ENCODE measurements around the gene ARID1B. TPM values are rescaled to one million over a fixed set of nuclear protein-coding genes. Genes with fewer than 3 reads are reported as not detected.
A peak's percentile ranks its signal among the peaks of the same experiment; 100 is the strongest.

ARID1B gene
- total and polyA plus RNA-seq, 7 donors = 8.1 to 61.1 (median 53.1) TPM

- peaks cover 64% of the 10 kb centered on the region for H3K4me1 ChIP-seq
- H3K36me3 ChIP-seq (ENCODE audit: insufficient read depth in 1 of 2, low read depth in 1 of 2) = peaks cover 0 to 7% of the 10 kb centered on the region in 2 donors
- no peaks in the 10 kb centered on the region for H3K9me3 ChIP-seq
- peak in 1 of 2 donors; percentile 39 for DNase-seq
- no peak for ATAC-seq
- no peaks in the 10 kb centered on the region for H3K27me3 ChIP-seq (ENCODE audit: insufficient read depth in 3 of 3, low read length in 2 of 3)
- TF ChIP-seq CTCF (IDR thresholded peaks at IDR 0.05) = no peak
- H3K27ac ChIP-seq = peak overlapping the region; percentile 34
- H3K4me3 ChIP-seq = no peak overlapping the region
- intact Hi-C loops (cut with DNase I) = no loop called here
- 15 to 39% (median 31%) methylated on average over 2 of the region's 2 CpGs for WGBS, 3 donors
Measured at GRCh38 chr6:156832231-156832647, 55.1 kb downstream of the ARID1B start.

GRCh38 chr6:156832669-156833068, 55.5 kb downstream of the ARID1B start:
- Histone ChIP-seq H3K4me1 (peaks cover 64% of the 10 kb centered on the region), H3K9me3 (no peaks in the 10 kb centered on the region), H3K4me3 (no peak overlapping the region), H3K36me3 (ENCODE audit: insufficient read depth in 1 of 2, low read depth in 1 of 2) (peaks cover 0 to 7% of the 10 kb centered on the region in 2 donors), H3K27ac (peak overlapping the region; percentile 34), H3K27me3 (ENCODE audit: insufficient read depth in 3 of 3, low read length in 2 of 3) (no peaks in the 10 kb centered on the region)
- ATAC-seq (no peak), DNase-seq (no peak)
- intact Hi-C loops (cut with DNase I) = no loop called here
- WGBS, 3 donors = 33 to 57% (median 40%) methylated on average over 3 of the region's 3 CpGs
- TF ChIP-seq CTCF (IDR thresholded peaks at IDR 0.05) = no peak

- Histone ChIP-seq H3K36me3 (ENCODE audit: insufficient read depth in 1 of 2, low read depth in 1 of 2) (peaks cover 0 to 7% of the 10 kb centered on the region in 2 donors), H3K4me1 (peaks cover 59% of the 10 kb centered on the region), H3K27ac (no peak overlapping the region), H3K27me3 (ENCODE audit: insufficient read depth in 3 of 3, low read length in 2 of 3) (no peaks in the 10 kb centered on the region), H3K4me3 (no peak overlapping the region), H3K9me3 (no peaks in the 10 kb centered on the region)
- no peak for TF ChIP-seq CTCF (IDR thresholded peaks at IDR 0.05)
- DNase-seq = no peak
- 34 to 55% (median 44%) methylated on average over 1 of the region's 1 CpG for WGBS, 3 donors
- no peak for ATAC-seq
- intact Hi-C loops (cut with DNase I) = no loop called here
Measured at GRCh38 chr6:156833755-156834154, 56.6 kb downstream of the ARID1B start.

GRCh38 chr6:156839129-156839528, 62.0 kb downstream of the ARID1B start:
- TF ChIP-seq CTCF (IDR thresholded peaks at IDR 0.05) = no peak
- ATAC-seq (no peak), DNase-seq (no peak)
- Histone ChIP-seq H3K4me1 (peaks cover 62% of the 10 kb centered on the region), H3K27ac (peak overlapping the region; percentile 47), H3K27me3 (ENCODE audit: insufficient read depth in 3 of 3, low read length in 2 of 3) (no peaks in the 10 kb centered on the region), H3K9me3 (no peaks in the 10 kb centered on the region), H3K4me3 (no peak overlapping the region), H3K36me3 (ENCODE audit: insufficient read depth in 1 of 2, low read depth in 1 of 2) (no peaks in the 10 kb centered on the region)
- WGBS, 3 donors = 75 to 86% (median 75%) methylated on average over 2 of the region's 2 CpGs
- intact Hi-C loops (cut with DNase I) = no loop called here

GRCh38 chr6:156839591-156840001, 62.4 kb downstream of the ARID1B start:
- no peaks in the 10 kb centered on the region for H3K27me3 ChIP-seq (ENCODE audit: insufficient read depth in 3 of 3, low read length in 2 of 3)
- TF ChIP-seq CTCF (IDR thresholded peaks at IDR 0.05) = no peak
- peaks cover 65% of the 10 kb centered on the region for H3K4me1 ChIP-seq
- H3K9me3 ChIP-seq = no peaks in the 10 kb centered on the region
- peak in 1 of 2 donors; percentile 36 for DNase-seq
- 41 to 59% (median 42%) methylated on average over 9 of the region's 9 CpGs for WGBS, 3 donors
- intact Hi-C loops (cut with DNase I) = no loop called here
- H3K36me3 ChIP-seq (ENCODE audit: insufficient read depth in 1 of 2, low read depth in 1 of 2) = no peaks in the 10 kb centered on the region
- H3K27ac ChIP-seq = peak overlapping the region; percentile 47
- ATAC-seq = peak; percentile 59 to 76 (median 68)
- H3K4me3 ChIP-seq = no peak overlapping the region
